NT2/D1 (cell line): Measurements from ENCODE around the gene PPM1F.

ENCODE experiments used
- SUZ12 ChIP-seq: IDR thresholded peaks from 2 replicates; pipeline ENCODE4 v1.6.1; 2011; ENCODE audit not compliant: insufficient read length, insufficient read depth; ENCODE audit errors: extremely low read depth
- YY1 ChIP-seq: IDR thresholded peaks from 2 replicates; pipeline ENCODE4 v1.6.1; 2011; ENCODE audit not compliant: insufficient read length, insufficient read depth

- TF ChIP-seq YY1 (no peak), SUZ12 (no peak)
Observed at GRCh38 chr22:21907638-21908522, 44.8 kb downstream of the PPM1F start.
